GM12891 (cell line): ENCODE data around the gene PROSER2.

Experiments used
- POLR2A ChIP-seq: IDR thresholded peaks from 2 replicates; pipeline ENCODE4 v1.6.1; 2011; ENCODE audit warnings: low read depth, low read length, control low read depth
- POLR2AphosphoS5 ChIP-seq: IDR thresholded peaks from 2 replicates; pipeline ENCODE4 v1.6.1; 2011; ENCODE audit warnings: low read depth, low read length, control low read depth
- TAF1 ChIP-seq: IDR thresholded peaks from 2 replicates; pipeline ENCODE4 v1.6.1; 2011; ENCODE audit warnings: low read depth, low read length, control low read depth

DNA sequence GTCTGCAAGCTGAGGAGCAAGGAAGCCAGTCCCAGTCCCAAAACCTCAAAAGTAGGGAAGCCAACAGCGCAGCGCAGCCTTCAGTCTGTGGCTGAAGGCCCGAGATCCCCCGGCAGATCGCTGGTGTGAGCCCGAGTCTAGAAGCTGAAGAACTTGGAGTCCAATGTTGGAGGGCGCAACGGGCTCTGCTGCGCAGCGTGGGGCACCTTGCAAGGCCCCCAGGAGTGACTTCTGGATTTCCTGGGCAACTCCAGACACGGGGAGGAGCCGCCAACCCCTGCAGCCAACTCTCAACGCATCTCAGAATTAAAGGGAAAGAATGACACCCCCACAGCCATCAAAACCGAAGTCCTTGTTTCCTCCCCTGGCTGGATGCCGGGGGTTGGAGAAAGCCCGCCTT is 18.8 kb upstream of the PROSER2 start:
- TF ChIP-seq TAF1 (no peak), POLR2AphosphoS5 (no peak), POLR2A (no peak)
